ENCODE data around the gene GINS2. TPM values are rescaled to one million over a fixed set of nuclear protein-coding genes. Genes with fewer than 3 reads are reported as not detected.

GINS2 gene
- total and polyA plus RNA-seq, 2 donors (not counting 3 experiments of a cell fraction or from before 2014, with no cell fraction given) = 10.4 to 24.1 TPM

DNA sequence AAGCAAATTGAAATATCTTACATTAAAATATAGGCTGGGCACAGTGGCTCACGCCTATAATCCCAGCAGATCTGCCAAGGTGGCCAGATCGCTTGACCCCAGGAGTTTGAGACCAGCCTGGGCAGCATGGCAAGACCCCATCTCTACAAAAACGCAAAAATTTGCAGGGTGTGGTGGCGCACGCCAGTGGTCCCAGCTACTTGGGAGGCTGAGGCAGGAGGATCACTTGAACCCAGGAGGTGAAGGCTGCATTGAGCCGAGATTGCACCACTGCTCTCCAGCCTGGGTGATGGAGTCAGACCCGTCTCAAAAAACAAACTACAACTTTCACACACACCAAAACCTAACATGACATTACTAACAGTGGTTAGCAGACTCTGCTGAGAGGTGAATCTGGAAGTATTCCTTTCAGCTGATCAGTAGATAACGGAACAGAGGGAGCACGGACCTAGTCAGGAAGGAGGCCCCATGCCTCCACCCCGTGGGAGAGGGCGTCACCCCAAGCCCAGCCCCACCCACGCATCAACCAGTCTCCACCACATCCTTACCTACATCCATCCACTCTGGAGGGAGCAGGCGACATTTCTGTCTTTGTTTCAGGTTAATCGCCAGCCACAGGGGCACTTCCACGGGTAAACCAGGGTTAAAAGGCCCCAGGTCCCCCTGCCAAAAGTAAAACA, 1.7 kb downstream of the GINS2 start:
- ChIA-PET CTCF (interaction anchor here (0.6 to 1.9 kb wide), 2 partner anchors 17 to 29 kb away, joined by 5 to 7 read pairs; no protein-coding TSS in a partner anchor), POLR2A (no interaction called here)
- no peak overlapping the region for H3K4me2 ChIP-seq (ENCODE audit: insufficient read depth, low read length)
- H3K9me1 ChIP-seq (replicated peaks; ENCODE audit: control insufficient read depth, extremely low read depth, insufficient read depth, low read length) = no peaks in the 10 kb centered on the region
- H3K36me3 ChIP-seq (ENCODE audit: control insufficient read depth in 2 of 2, extremely low read depth in 1 of 2, insufficient read depth in 2 of 2, low read length in 2 of 2) = no peaks in the 10 kb centered on the region
- no peaks in the 10 kb centered on the region for H3K4me1 ChIP-seq (ENCODE audit: control insufficient read depth, extremely low read depth, insufficient read depth, low read length)
- TF ChIP-seq EZH2 (IDR thresholded peaks at IDR 0.05; ENCODE audit: borderline replicate concordance, low read depth, low read length, severe bottlenecking) = no peak
- no peak for TF ChIP-seq JUN (IDR thresholded peaks at IDR 0.05; ENCODE audit: borderline replicate concordance, insufficient read depth, insufficient read length, low read depth)
- TF ChIP-seq MYC (IDR thresholded peaks at IDR 0.05; ENCODE audit: low read depth, low read length) = no peak
- TF ChIP-seq GATA2 (IDR thresholded peaks at IDR 0.05; ENCODE audit: insufficient read depth, insufficient read length, low read depth, low read length) = no peak
- no peak for TF ChIP-seq POLR2A (IDR thresholded peaks at IDR 0.05; ENCODE audit: low read depth, low read length)
- peaks cover 1% of the 10 kb centered on the region for H3K79me2 ChIP-seq (ENCODE audit: control insufficient read depth, insufficient read depth, low read length)
- dilution Hi-C loops (cut with MboI; ENCODE audit: extremely low pct_ligation_motif_present, low sequenced_read_pairs) = no loop called here
- FAIRE-seq (no peak), DNase-seq (ENCODE audit: low read depth, low spot score) (no peak)
- BruUV-seq (replicated peaks) = no TSS peak
- no peak overlapping the region for H3K4me3 ChIP-seq (replicated peaks in 1 of 3; ENCODE audit: insufficient read depth in 1 of 3, low read depth in 1 of 3, low read length in 3 of 3)
- intact Hi-C loops (cut with micrococcal nuclease) = no loop called here
- no peak overlapping the region for H3K9ac ChIP-seq (replicated peaks; ENCODE audit: extremely low read depth, insufficient read depth, low read length)
- H4K20me1 ChIP-seq (replicated peaks; ENCODE audit: control insufficient read depth, extremely low read depth, insufficient read depth, low read length) = no peaks in the 10 kb centered on the region
- H3K27ac ChIP-seq (ENCODE audit: insufficient read depth, low read depth, low read length) = no peak overlapping the region
- H3K9me3 ChIP-seq (replicated peaks; ENCODE audit: control insufficient read depth, insufficient read depth, low read length) = no peaks in the 10 kb centered on the region
- no peak overlapping the region for H2AFZ ChIP-seq (ENCODE audit: low read depth, low read length)
- no peaks in the 10 kb centered on the region for H3K27me3 ChIP-seq (ENCODE audit: control insufficient read depth in 2 of 2, insufficient read depth in 2 of 2, low read length in 2 of 2)

DNA sequence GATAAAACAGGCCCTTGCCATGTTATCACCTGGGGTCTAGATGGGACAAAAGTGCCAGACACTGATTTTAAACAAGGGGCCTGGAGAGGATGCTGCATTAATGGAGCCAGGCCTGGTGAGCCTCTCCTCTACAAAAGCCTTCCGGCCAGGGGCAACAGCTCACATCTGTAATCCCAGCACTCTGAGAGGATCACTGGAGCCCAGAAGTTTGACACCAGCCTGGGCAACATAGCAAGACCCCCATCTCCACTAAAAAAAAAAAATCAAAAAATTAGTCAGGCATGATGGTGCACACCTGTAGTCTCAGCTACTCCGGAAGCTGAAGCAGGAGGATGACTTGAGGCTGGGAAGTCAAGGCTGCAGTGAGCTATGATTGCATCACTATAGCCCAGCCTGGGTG, 3.5 kb downstream of the GINS2 start:
- Histone ChIP-seq H3K27ac (ENCODE audit: insufficient read depth, low read depth, low read length) (no peak overlapping the region), H3K4me2 (ENCODE audit: insufficient read depth, low read length) (no peak overlapping the region), H3K9me3 (replicated peaks; ENCODE audit: control insufficient read depth, insufficient read depth, low read length) (no peaks in the 10 kb centered on the region), H2AFZ (ENCODE audit: low read depth, low read length) (no peak overlapping the region), H3K9me1 (replicated peaks; ENCODE audit: control insufficient read depth, extremely low read depth, insufficient read depth, low read length) (no peaks in the 10 kb centered on the region), H3K27me3 (ENCODE audit: control insufficient read depth in 2 of 2, insufficient read depth in 2 of 2, low read length in 2 of 2) (no peaks in the 10 kb centered on the region), H3K36me3 (ENCODE audit: control insufficient read depth in 2 of 2, extremely low read depth in 1 of 2, insufficient read depth in 2 of 2, low read length in 2 of 2) (peaks cover 0 to 3% of the 10 kb centered on the region in 2 experiments), H3K4me1 (ENCODE audit: control insufficient read depth, extremely low read depth, insufficient read depth, low read length) (no peaks in the 10 kb centered on the region), H3K9ac (replicated peaks; ENCODE audit: extremely low read depth, insufficient read depth, low read length) (no peak overlapping the region), H3K4me3 (replicated peaks in 1 of 3; ENCODE audit: insufficient read depth in 1 of 3, low read depth in 1 of 3, low read length in 3 of 3) (no peak overlapping the region), H3K79me2 (ENCODE audit: control insufficient read depth, insufficient read depth, low read length) (peaks cover 1% of the 10 kb centered on the region), H4K20me1 (replicated peaks; ENCODE audit: control insufficient read depth, extremely low read depth, insufficient read depth, low read length) (no peaks in the 10 kb centered on the region)
- DNase-seq (ENCODE audit: low read depth, low spot score) = no peak
- TF ChIP-seq FOS (IDR thresholded peaks at IDR 0.05; ENCODE audit: borderline replicate concordance, insufficient read depth, low read length) = no peak
- no peak for TF ChIP-seq CTCF (IDR thresholded peaks at IDR 0.05; ENCODE audit: extremely low read depth in 1 of 2, insufficient read depth in 1 of 2, low read depth in 1 of 2, low read length in 2 of 2)
- dilution Hi-C loops (cut with MboI; ENCODE audit: extremely low pct_ligation_motif_present, low sequenced_read_pairs) = no loop called here
- intact Hi-C loops (cut with micrococcal nuclease) = no loop called here
- CTCF ChIA-PET = interaction anchor here (0.9 to 1.9 kb wide), 4 partner anchors 8 to 34 kb away, joined by 3 to 7 read pairs (median 3); no protein-coding TSS in a partner anchor
- no TSS peak for BruUV-seq (replicated peaks)
- POLR2A ChIA-PET = interaction anchor here (0.6 to 0.7 kb wide), 2 partner anchors 27 to 30 kb away, joined by 4 to 5 read pairs; no protein-coding TSS in a partner anchor
- no peak for FAIRE-seq

Data from endothelial cell of umbilical vein (primary cell).